Right hindlimb (tissue), 1 donor: ENCODE results near the gene UBR3.
"Not testable (repeated sequence)": the region's sequence is repeated elsewhere in the genome, so short reads cannot be mapped to it uniquely, and the experiment has no call there.

Experiments used
- DNase-seq: peaks from one replicate; pipeline ENCODE4 v3.0.0-alpha.2; 2018

Gene UBR3

DNA sequence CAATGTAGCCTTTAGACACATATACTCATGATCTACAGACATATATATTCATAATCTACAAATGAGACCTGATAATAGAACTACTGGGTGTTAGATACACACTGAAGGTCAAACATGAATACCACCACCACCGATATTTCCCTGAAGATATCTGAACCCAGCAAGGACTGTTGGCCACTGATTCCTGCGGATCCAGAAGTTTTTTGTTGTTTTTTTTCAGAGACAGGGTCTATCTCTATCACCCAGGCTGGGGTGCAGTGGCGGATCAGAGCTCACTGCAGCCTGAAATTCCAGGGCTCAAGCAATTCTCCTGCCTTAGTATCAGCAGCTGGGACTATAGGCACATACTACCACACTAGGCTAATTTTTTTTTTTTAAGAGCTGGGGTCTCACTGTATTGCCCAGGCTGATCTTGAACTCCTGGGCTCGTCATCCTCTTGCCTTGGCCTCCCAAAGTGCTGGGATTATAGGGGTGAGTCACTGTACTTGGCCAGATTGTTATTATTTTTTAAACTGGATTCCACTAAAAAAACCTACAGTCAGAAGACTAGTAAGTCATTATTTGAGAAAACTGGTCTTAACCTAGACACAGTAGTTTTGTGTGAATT lies 4.4 kb upstream of the UBR3 start:
- no peak for DNase-seq

DNA sequence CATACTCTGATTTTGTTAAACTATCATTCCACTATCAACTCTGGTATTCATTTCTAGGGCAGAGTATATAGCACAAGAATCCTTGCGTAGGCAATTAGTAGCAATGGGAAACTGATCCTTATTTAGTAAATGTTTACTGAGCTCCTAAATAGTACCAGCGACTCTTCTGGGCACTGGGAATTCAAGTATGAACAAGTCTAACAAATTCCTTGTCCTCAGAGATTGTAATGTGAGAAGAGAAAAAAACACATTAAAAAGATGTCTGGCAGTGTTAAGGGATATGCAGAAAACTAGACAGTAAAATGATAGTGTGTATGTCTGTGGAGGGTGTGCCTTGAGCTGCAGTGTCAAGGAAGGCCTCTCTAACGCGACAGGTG lies 3.3 kb upstream of the UBR3 start:
- DNase-seq, result no peak

DNA sequence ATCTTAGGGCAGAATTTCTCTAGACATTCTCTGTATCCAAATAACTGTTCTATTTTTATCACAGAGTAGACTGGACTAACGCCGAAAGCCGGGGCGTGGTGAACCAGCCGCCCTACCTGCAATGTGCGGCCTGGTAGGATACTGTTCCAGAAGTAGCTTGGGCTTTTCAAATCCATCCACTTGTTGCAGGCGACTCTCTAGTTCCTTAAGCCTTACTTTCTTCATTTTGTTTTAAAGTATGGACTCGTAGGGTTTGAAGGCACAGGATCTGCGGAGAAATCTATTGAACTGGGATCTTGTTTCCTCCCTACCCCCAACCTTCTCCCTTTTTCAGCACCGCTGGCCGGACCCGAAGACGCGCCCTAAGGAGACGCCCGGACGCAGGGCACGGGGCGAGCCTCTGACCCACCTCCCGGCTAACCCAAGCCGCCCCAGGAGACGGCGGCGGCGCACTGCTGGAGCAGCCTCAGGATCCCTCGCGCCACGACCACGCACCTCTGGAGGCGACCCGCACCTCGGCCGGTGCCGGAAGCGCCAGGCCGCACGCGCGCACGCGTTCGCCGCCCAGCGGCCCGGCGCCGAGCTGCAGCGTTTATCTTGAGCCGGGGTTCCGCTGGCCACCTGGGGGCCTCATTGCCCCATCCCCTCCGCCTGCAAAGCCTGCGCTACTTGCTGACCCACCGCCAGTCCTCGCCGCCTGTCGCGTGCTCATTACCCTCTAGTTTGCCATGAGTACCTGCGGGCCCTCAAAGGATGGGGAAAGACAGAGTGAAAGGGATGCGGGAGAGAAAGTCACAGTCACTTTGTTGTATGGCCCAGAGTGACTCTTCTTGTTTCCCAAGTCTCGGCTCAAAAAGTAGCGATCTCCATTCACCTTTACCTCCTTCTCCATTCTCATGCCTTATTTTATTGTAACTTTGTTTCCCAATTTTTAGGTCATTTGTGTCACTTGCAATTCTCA lies 2.6 kb upstream of the UBR3 start, which contains the start of gene METTL5:
Gene METTL5, minus strand, starts transcription at position 533 of the 961 bp plus-strand sequence. Its CDS starts 308 bp downstream, at position 225.
- DNase-seq, result peak; percentile 89

DNA sequence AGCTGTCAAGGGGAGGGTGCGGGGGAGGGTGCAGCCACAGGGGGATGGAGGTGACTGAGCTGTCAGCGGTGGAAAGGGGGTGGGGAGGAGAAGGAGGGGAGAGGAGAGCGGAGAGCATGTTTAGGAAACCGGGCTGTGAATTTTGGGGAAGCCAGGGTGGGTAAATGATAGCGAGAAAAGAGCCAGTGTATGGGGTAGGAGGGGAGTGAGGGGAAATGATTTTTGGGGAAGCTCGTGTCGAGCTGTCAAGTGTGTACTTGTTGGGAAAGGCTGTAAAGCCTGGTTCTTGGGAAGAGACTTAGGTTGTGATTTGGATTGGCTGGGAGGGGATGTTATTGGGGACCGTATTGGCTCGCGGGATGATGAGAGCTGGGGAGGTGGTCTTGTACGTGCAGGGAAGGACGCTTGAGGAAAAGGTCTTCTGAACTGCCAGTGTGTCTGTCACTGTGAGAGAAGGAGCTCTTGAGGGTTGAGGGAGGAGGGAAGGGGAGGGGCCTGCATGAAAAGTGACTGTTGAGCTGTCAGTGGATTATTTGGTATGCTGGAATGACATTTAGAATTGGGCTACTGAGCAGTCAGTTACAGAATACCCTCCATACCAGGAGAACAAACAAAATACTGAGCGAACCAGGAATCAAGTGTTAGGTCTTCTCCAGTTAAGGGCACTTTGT lies 1.0 kb downstream of the UBR3 start:
- DNase-seq, result peak; percentile 57

DNA sequence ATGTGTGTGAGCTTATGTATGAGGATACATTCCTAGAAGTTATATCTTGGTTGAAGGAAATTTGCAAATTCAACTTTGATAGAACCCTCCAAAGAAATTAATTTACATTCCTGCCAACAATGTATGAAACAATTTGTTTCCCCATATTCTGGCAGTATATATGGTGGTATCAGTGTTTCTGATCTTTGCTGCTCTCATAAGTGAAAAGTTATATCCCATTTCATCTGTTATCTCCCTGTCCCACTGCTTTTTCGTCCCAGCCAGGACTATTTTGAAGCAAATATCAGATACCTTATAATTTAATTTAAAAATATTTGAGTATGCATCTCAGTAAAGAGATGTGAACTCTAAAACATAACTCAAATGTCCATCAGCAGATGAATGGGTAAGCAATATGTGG lies 7.1 kb downstream of the UBR3 start:
- DNase-seq, result no peak

DNA sequence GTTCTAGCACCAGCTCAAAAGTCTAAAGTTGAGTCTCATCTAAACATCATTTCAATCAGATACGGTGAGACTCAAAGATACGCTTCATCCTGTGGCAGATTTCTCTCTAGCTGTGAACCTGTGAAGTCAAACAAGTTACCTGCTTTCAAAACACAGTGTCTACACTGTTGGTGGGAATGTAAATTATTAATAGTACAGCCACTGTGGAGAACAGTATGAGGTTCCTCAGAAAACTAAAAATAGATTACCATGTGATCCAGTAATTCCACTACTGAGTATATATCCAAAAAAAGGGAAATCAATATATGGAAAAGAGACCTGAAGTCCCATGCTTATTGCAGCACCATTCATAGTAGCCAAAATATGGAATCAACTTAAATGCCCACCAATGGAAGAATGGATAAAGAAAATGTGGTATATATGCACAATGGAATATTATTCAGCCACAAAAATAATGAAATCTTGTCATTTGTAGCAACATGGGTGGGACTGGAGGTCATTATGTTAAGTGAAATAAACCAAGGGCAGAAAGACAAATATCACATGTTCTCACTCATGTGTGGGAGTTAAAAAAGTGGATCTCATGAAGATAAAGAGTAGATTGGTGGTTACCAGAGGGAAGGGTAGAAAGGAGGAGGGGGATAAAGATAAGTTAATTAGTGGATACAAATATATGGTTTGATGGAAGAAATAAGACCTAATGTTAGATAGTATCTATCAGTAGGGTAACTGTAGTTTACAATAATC lies 11.7 kb downstream of the UBR3 start:
- no peak for DNase-seq

DNA sequence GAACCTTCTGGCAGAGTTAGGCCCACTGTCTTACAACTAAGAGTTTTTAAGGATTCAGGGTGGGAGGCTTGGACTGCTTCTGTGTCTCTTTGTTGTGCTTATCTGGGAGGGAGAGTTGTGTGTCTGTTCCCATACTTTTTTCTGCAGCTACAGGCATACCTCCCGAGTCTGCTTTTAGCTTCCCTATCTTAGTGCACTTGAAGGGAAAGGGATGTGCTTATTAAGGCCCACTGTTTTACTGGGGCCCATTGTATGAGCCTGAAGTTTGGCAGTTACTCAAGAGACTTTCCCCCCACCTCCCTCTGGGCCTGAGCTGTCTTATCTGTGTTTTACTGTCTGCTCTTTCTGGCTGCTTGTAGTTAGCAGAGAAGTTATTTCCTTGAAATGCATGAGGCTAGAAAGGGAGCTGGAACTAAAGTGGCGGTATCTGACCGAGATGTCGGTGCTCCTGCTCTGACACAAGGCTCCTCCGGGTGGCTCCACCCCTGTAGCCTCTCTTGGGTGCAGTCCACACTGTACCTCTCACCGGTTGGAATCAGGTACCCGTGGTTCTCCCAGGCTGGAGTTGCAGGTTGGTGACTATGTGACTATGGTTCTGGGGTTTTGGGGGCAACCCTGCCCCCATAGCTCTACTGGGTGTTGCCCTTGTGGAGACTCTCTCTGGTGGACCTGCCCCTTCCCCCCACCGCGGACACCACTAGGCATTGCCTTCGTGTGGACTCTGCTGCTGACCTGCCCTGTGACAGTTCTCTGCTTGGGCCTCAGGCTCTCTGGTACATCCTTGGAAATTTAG lies 12.9 kb downstream of the UBR3 start:
- DNase-seq, result no peak

DNA sequence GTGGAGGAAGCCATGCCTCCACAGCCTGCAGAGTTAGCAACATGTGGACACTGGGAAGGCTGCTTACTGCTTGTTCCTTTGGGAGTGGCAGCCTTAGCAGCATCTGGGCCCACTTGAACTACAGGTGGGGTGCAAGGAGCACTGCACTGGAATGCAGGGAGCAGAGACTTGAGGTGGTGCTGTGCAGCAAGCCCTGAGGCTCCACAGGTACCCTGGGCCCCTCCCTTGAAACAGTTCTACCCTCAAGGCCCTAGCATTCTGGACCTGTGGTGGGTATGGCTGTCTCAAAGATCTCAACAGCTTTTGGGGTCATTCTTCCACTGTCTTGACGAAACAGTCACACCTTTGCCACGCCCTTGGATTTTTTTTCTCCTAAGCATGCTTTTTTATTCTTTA lies 13.5 kb downstream of the UBR3 start:
- DNase-seq, result no peak

DNA sequence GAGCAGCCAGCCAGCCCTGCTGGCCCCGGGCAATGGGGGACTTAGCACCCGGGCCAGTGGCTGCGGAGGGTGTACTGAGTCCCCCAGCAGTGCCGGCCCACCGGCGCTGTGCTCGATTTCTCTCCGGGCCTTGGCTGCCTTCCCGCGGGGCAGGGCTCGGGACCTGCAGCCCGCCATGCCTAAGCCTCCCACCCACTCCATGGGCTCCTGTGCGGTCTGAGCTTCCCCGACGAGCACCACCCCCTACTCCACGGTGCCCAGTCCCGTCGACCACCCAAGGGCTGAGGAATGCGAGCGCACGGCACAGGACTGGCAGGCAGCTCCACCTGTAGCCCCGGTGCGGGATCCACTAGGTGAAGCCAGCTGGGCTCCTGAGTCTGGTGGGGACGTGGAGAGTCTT lies 14.4 kb downstream of the UBR3 start:
- DNase-seq, result not testable (repeated sequence)

DNA sequence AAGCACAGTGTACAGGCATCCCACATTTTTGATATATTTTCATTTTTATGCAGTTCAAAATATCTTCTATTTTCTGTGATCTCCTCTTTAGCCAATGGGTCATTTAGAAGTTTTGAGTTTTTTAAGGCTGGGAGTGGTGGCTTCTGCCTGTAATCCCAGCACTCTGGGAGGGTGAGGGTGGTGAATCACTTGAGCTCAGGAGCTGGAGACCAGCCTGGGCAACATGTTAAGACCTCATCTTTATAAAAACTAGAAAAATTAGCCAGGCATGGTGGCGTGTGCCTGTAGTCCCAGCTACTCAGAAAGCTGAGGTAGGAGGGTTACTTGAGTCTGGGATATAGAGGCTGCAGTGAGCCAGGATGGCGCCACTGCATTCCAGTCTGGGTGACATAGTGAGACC lies 17.8 kb downstream of the UBR3 start:
- no peak for DNase-seq

DNA sequence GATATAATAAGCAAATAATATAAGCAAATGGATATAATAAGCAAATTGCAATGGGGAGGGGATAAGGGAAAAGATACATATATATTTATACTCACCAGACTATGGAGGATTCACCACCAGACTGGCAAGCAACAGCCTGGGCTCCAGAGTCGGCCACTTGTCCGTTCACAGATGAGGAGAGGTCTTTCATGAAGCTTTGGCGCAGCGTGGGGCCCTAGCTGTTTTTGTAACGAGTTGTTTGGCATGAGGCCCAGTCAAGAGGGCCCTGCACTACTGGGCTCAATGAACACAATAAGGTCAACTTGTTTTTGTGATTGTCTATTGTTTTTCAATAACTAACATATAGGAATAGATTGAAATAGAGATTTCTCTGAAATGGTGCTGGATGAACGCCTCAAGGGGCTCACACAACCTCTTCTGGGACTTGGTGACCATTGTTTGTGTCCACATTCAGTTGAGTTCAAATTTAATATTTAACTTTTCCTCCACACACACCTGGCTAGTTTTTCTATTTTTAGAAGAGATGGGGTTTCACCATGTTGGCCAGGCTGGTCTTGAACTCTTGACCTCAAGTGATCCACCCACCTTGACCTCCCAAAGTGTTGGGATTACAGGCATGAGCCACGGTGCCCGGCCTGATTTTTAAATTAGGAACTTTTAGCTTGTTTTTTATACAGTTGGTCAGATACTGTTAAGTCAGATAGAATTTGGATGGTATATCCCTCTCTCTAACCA lies 21.9 kb downstream of the UBR3 start:
- not testable (repeated sequence) for DNase-seq

DNA sequence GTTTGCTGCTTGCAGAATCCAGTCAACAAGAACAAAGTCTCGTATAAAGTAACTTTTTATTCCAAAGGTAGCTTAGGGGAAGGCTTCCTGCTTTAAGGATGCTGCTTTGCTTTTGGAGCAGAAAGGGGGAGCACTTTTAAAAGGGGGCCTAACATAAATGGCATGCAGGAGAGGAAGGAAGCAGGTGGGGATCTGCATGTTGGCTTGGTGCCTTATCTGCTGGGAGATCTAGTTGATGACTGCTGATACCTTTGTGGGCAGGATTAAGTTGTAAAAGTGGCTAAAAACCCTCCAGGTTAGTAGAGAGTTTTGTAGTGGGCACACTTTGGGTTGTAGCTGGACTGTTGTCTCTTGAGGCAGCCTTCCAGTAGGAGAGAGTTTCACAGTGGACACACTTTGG lies 22.5 kb downstream of the UBR3 start:
- DNase-seq, result no peak

DNA sequence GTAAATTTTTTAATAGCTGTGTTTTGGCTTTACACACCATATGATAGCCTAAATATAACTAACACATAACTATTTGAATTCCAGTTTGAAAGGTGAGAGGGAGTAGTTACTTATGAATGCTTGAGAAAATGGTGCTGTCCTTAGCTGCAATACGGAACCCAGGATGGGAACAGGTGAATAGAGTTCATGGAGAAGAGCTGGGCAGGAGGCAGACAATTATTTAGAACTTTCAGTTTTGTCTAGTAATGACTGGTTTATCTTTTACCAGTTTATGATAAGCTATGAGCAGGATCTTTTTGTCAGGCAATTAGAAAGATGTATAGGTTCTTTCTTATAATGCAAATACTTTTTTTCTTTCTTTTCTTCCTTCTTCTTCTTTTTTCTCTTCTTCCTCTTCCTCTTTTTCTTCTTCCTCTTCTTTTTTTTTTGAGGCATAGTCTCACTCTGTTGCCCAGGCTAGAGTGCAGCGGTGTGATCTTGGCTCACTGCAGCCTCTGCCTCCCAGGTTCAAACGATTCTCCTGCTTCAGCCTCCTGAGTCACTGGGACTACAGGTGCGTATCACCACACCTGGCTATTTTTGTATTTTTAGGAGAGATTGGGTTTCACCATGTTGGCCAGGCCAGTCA lies 25.9 kb downstream of the UBR3 start:
- no peak for DNase-seq

DNA sequence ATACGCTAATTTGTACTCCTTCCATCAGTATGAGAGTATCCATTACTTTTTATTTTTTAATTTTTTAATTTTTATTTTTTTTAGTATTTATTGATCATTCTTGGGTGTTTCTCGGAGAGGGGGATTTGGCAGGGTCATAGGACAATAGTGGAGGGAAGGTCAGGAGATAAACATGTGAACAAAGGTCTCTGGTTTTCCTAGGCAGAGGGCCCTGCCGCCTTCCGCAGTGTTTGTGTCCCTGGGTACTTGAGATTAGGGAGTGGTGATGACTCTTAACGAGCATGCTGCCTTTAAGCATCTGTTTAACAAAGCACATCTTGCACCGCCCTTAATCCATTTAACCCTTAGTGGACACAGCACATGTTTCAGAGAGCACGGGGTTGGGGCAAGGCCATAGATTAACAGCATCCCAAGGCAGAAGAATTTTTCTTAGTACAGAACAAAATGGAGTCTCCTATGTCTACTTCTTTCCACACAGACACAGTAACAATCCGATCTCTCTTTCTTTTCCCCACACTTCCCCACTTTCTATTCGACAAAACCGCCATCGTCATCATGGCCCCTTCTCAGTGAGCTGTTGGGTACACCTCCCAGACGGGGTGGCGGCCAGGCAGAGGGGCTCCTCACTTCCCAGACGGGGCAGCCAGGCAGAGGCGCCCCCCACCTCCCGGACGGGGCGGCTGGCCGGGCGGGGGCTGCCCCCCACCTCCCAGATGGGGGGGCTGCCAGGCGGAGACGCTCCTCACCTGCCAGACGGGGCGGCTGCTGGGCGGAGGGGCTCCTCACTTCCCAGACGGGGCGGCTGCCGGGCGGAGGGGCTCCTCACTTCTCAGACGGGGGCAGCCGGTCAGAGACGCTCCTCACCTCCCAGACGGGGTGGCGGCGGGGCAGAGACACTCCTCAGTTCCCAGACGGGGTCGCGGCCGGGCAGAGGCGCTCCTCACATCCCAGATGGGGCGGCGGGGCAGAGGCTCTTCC lies 28.3 kb downstream of the UBR3 start:
- DNase-seq, result not testable (repeated sequence)

DNA sequence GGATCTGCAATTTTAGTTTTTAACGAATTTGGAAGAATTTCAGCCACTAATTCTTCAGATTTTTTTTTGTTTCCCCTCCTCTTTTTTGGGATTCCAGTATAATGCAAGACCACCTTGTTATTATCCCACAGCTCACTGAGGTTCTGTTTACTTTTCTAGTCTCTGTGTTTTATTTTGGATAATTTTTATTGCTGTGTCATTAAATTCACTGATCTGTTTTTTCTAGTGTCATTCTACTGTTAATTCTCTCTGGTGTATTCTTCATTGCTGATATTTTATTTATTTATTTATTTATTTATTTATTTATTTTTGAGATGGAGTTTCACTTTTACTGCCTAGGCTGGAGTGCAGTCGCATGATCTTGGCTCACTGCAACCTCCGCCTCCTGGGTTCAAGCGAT lies 32.2 kb downstream of the UBR3 start:
- DNase-seq, result no peak

DNA sequence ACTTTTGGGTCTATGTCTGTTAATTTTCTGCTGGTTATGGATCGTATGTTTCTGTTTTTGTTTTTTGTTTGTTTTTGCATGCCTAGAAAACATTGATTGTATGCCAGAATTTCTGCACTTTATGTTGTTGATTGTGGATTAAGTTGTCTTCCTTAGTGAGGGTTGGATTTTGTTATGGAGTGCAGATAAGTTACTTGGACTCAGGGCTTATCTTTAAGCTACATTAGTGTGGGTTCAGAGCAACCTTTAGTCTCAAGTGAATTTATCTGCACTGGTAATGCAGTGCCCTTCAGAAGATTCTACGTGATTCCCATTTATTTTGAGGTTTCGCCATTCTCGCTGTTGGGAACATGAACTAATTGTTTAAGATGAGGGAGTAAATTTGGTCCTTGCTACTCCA lies 32.9 kb downstream of the UBR3 start:
- no peak for DNase-seq

DNA sequence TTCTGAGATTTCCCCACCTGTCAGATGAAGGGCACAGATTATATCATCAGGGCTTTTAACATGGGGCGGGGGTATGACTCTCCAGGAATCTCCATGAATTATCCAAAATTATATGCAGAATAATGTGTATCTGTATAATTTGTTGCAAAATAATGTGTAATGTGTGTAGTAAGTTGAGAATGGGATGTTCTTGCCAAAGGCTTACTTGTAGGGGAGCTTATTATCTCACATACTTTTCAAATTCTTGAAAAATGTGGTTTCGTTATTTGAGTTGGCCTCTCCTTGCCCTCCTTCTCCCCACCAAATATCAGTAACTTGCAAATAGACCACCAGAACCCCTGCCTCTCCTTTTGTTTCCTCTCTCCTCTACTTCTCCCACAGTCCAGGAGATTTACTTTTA lies 35.6 kb downstream of the UBR3 start:
- DNase-seq, result no peak

DNA sequence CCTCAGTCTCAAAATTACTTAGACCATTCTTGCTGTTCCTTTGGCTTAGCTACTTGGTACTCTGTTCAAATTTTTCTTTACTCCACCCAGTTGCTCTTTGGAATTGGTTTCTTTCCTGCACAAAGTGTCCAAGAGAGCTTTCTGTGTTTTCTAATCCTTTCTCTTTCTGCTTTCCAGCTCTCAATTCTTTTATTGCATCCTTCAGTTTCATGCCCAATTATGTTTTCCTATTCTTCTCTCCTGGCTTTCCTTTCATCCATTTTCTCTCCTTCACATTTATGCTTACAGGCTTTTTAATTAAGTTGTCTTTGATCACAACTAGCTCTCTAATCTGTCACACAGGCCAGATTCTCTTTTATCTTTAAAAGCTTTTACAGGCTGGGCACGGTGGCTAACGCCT lies 38.2 kb downstream of the UBR3 start:
- no peak for DNase-seq

DNA sequence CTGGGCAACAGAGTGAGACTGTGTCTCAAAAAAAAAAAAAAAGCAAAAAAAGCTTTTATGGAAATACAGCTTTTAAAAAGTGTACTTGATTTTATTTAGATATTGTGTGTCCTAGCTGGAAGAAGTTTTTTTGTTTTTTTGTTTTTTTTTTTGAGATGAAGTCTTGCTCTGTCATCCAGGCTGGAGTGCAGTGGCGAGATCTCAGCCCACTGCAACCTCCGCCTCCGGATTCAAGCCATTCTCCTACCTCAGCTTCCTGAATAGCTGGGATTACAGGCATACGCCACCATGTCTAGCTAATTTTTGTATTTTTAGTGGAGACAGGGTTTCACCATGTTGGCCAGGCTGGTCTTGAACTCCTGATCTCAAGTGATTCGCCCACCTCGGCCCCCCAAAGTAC lies 39.0 kb downstream of the UBR3 start:
- DNase-seq, result not testable (repeated sequence)

DNA sequence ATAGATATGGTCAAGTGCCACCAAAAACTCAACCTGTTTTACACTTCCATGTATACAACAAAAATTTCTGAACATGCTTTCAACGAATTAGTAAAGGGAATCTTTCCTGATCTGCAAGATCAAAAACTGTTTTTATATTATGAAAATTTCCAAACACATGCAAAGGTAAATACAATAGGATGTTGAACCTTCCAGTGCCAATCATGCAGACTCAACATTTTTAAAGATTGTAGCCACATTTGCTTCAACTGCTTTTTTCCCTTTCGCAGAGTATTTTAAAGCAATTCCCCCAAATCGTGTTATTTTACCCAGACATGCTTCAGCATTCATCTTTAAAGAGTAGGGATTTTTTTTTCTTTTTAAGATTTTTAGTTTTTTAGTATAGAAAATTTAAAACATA lies 40.3 kb downstream of the UBR3 start:
- DNase-seq, result no peak
